ENCODE results near the gene NINL. TPM values are rescaled to one million over a fixed set of nuclear protein-coding genes. Genes with fewer than 3 reads are reported as not detected.
A peak's percentile ranks its signal among the peaks of the same experiment; 100 is the strongest.
"Not testable (repeated sequence)": the region's sequence is repeated elsewhere in the genome, so short reads cannot be mapped to it uniquely, and the experiment has no call there.

The NINL gene
- total RNA-seq, 1 donor, result 8.2 TPM

DNA sequence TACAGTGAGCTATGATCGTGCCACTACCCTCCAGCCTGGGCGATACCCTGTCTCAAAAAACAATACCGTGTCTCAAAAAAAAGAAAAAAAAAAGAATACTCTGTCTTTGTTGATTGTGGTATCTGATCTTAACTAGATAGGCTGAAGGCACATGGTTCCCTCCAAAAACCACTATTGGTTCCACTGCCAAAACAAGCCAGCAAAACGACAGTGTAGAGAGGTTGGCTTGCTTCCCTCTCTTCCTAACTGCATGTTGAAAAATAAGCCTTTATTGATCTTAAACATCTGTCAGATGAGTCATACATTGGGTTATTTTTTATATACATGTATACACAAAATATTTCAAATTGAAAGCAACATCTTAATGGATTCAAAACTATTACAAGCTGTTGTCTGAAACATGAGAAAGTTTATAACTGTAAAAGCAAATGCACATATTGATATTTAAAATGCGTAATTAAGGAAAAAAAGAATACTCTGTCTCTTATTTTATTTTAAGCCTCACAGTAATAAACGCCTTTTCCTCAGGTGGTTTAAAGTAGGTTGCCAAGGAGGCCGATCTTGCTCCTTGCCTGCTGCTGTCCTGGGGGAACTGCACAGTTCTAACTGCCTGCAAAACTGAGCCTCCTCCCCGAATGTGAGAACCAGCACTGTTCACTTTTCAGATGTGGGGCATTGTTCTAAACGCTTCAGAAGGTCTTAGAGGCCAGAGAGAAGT lies 7.0 kb upstream of the NINL start:
- peak; percentile 49 for DNase-seq (ENCODE audit: low read depth)
- no peak for TF ChIP-seq CTCF (IDR thresholded peaks at IDR 0.05; ENCODE audit: insufficient read depth, low read depth, low read length)
- no peak overlapping the region for H3K4me3 ChIP-seq (ENCODE audit: low read depth, low read length)

DNA sequence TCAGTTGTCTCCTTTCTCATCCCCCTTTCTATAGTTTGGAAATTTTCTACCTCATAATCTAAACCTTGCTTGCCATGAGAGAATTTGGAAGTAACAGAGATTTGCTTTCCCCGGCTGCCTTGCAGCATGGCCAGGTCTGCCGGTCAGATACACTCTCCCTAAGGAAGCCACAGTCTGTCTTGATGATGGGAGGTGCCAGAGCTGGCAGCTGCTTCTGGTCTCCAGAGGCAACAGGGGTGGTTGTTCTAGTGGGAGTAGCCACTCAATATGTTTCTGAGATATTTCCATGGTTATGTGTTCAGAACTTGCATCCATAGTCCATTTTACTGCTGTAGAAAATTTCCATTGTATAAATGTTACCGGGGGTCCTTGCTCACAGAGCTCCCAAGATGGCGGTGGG lies 5.4 kb upstream of the NINL start:
- H3K4me3 ChIP-seq (ENCODE audit: low read depth, low read length); DNase-seq (ENCODE audit: low read depth): not testable (repeated sequence)

GRCh38 chr20:25588491-25588890 lies 3.2 kb upstream of the NINL start:
- H3K4me3 ChIP-seq (ENCODE audit: low read depth, low read length), result no peak overlapping the region
- DNase-seq (ENCODE audit: low read depth), result no peak
- TF ChIP-seq CTCF (IDR thresholded peaks at IDR 0.05; ENCODE audit: insufficient read depth, low read depth, low read length), result no peak

DNA sequence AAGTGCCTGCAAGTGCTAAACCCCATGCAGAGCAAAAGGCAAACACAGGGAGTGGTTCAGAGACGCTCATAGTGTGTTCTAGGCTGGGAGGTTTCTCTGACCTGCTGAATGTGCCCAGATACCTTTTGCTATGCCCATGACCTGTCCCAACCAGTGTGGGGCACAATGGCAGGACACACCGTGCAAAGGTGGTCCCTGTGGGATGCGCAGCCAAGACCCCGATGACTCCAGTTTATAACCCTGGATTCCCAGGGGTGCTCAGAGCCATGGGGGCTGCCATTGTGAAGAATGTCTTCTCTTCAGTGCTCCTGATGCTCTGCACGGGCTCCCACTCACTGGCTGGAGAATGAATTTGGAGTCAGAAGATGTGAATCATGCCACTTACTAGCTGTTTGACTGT lies 2.2 kb upstream of the NINL start:
- no peak for TF ChIP-seq CTCF (IDR thresholded peaks at IDR 0.05; ENCODE audit: insufficient read depth, low read depth, low read length)
- no peak overlapping the region for H3K4me3 ChIP-seq (ENCODE audit: low read depth, low read length)
- no peak for DNase-seq (ENCODE audit: low read depth)

GRCh38 chr20:25586877-25587276 lies 1.5 kb upstream of the NINL start:
- H3K4me3 ChIP-seq (ENCODE audit: low read depth, low read length), result no peak overlapping the region
- no peak for DNase-seq (ENCODE audit: low read depth)
- TF ChIP-seq CTCF (IDR thresholded peaks at IDR 0.05; ENCODE audit: insufficient read depth, low read depth, low read length), result no peak

DNA sequence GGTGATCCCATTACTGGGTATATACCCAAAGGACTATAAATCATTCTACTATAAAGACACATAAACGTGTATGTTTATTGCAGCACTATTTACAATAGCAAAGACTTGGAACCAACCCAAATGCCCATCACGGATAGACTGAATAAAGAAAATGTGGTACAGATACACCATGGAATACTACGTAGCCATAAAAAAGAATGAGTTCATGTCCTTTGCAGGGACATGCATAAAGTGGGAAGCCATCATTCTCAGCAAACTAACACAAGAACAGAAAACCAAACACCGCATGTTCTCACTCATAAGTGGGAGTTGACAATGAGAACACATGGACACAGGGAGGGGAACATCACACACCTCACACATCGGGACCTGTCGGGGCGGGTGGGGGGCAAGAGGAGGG lies 1.7 kb downstream of the NINL start:
- DNase-seq (ENCODE audit: low read depth), result not testable (repeated sequence)

GRCh38 chr20:25580711-25581110 lies 4.6 kb downstream of the NINL start:
- no peak for TF ChIP-seq CTCF (IDR thresholded peaks at IDR 0.05; ENCODE audit: insufficient read depth, low read depth, low read length)
- H3K4me3 ChIP-seq (ENCODE audit: low read depth, low read length), result no peak overlapping the region
- DNase-seq (ENCODE audit: low read depth), result peak; percentile 25

More for the DNA sequence above, 1.7 kb downstream of the NINL start:
- H3K4me3 ChIP-seq (ENCODE audit: low read depth, low read length), result not testable (repeated sequence)

DNA sequence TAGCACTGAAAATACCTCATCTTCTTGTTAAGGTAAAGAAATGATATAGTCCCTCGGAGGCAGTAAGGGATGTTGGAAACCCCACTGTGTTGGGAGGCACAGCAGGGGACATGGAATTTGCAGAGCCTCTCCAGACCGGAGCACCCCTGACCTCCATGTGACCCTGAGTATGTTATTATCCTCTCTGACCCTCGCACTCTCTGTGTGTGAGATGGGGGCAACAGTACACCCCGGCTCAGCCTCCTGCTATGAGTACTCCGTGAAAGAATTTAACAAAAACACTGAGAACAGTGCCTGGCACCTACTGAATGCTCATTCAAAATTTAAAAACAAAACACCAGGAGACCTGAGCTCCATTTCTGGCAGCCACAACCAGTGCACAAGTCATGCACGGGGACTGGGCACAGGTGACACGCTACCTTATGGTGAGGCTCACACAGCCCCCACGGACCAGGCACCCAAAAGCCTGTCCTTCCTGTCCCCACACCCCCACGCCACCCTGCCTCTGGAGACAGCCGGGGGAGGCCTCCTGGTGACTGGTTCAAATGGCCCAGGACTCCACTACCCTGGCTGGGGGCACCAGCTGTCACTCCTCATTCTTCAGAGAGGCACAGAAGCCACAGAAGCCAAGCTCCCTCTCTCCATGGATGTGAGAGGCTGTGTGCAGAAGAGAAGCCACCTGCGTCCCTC lies 6.1 kb downstream of the NINL start:
- DNase-seq (ENCODE audit: low read depth), result no peak
- no peak overlapping the region for H3K4me3 ChIP-seq (ENCODE audit: low read depth, low read length)
- TF ChIP-seq CTCF (IDR thresholded peaks at IDR 0.05; ENCODE audit: insufficient read depth, low read depth, low read length), result no peak

Measured in fibroblast of villous mesenchyme (primary cell).